ENCODE results near the gene HSPA4.

HSPA4 gene

DNA sequence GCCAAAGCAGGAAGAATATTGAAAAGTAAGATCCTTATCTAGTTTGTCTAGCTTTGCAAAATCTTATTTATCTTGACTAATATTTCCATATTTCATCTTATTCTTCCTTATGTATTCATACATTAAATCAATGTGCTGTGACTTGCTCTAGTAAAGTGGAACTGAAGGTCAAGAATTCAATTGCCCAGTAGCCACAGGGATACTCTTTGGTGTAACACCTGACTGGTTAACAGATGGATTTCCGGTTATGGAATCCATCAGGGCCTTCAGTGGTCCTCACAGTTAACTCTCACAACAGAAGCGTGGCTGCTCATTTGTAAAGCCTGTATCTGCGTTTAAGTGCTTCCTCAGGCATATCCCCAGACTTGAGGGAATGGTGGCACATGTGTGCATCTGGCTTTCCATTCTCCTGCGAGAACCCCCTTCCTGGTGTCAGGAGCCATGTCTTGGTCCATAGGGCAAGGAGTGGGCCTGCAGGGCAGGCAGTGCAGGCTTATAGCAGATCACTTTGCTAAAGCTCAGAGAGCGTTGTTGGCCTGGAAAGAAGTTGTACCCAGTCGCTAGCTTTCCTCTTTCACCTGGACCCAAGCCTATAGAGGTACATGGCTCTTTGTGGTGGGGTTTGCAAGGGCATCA is 99.2 kb downstream of the HSPA4 start:
- H3K9me3 Mint-ChIP-seq: no peaks in the 10 kb centered on the region
- H3K4me1 Mint-ChIP-seq (ENCODE audit: low read depth): peaks cover 8% of the 10 kb centered on the region
- H3K36me3 Mint-ChIP-seq (ENCODE audit: low read depth): no peaks in the 10 kb centered on the region
- intact Hi-C loops (cut with micrococcal nuclease): no loop called here
- H3K27ac Mint-ChIP-seq: no peak overlapping the region
- H3K27me3 Mint-ChIP-seq: peaks cover 3% of the 10 kb centered on the region
- H3K4me3 Mint-ChIP-seq: no peak overlapping the region

DNA sequence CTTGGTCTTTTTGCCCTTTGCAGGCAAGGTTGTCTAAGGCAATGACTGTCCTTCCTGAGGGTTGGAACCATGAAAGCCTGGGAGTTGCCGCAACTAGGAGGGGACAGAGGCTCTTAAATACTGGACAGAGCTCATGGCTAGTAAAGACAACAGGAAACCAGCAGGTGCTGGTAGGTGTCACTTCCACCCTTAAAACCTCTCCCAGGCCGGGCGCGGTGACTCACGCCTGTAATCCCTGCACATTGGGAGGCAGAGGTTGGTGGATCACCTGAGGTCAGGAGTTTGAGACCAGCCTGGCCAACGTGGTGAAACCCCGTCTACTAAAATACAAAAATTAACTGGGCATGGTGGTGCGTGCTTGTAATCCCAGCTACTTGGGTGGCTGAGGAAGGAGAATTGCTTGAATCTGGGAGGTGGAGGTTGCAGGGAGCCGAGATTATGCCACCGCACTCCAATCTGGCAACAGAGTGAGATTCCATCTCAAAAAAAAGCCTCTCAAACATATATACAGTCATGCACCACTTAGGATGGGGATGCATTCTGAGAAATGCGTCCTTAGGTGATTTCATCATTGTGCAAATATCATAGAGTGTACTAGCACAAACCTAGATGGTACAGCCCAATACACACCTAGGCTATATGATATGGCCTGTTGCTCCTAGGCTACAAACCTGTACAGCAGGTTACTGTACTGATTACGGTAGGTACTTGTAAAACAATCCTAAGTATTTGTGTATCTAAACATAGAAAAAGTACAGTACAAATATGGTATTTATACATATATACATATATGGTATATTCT is 102.7 kb downstream of the HSPA4 start:
- H3K27ac Mint-ChIP-seq: no peak overlapping the region
- H3K4me3 Mint-ChIP-seq: no peak overlapping the region
- H3K9me3 Mint-ChIP-seq: no peaks in the 10 kb centered on the region
- intact Hi-C loops (cut with micrococcal nuclease): no loop called here
- no peaks in the 10 kb centered on the region for H3K4me1 Mint-ChIP-seq (ENCODE audit: low read depth)
- H3K27me3 Mint-ChIP-seq: no peaks in the 10 kb centered on the region
- no peaks in the 10 kb centered on the region for H3K36me3 Mint-ChIP-seq (ENCODE audit: low read depth)

DNA sequence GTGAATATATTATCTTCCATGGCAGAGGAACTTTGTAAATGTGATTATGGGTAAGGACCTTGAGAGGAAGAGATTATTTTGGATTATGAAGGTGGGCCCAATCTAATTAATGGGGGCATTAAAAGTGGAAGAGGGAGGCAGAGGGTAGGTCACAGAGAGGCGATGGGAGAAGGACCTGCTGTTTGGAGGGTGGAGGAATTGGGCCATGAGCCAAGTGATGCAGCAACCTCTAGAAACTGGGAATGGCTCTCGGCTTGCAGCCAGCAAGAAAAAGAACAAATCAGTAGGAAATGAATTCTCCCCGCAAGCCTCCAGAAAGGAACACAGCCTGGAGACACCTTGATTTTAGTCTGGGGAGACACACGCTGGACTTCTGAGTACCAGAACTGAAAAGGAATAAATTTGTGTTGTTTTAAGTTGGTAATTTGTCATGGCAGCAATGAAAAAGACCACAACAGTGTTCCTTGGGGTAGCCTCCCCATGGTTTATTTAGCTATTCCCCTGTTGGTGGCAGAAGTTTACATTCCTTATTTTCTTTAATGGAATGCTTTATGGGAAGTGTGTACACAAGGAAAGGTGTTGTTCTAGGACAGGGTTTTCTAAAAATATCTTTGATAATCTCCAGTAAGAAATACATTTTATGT is 103.6 kb downstream of the HSPA4 start:
- Mint-ChIP-seq H3K27ac (no peak overlapping the region), H3K9me3 (no peaks in the 10 kb centered on the region), H3K36me3 (ENCODE audit: low read depth) (no peaks in the 10 kb centered on the region), H3K4me1 (ENCODE audit: low read depth) (no peaks in the 10 kb centered on the region), H3K27me3 (no peaks in the 10 kb centered on the region), H3K4me3 (no peak overlapping the region)
- intact Hi-C loops (cut with micrococcal nuclease): no loop called here
